AG10803 (cell line): ENCODE results near the gene MPI.

Source experiments
- DNase-seq: peaks from one replicate; pipeline ENCODE4 v3.0.0; 2010; ENCODE audit warnings: low read depth
- H3K4me3 ChIP-seq: 2 replicates; pipeline ENCODE4 v1.5.1; 2011; ENCODE audit warnings: mild to moderate bottlenecking, low read length, control low read depth
- CTCF ChIP-seq: conservative IDR thresholded peaks from 2 replicates; pipeline ENCODE4 v1.5.1; 2011; ENCODE audit warnings: mild to moderate bottlenecking, low read length, control low read depth, inconsistent platforms

MPI gene

GRCh38 chr15:74889883-74890664 is at the start of gene MPI:
Gene MPI, plus strand, starts transcription at chr15:74890042. Its CDS starts 32 bp downstream, at chr15:74890074.
- H3K4me3 ChIP-seq: peak within 1 kb of the TSS; percentile 98
- peak; percentile 70 for DNase-seq
- peak; percentile 15; the same call in 1 of the 2 replicates for TF ChIP-seq CTCF

DNA sequence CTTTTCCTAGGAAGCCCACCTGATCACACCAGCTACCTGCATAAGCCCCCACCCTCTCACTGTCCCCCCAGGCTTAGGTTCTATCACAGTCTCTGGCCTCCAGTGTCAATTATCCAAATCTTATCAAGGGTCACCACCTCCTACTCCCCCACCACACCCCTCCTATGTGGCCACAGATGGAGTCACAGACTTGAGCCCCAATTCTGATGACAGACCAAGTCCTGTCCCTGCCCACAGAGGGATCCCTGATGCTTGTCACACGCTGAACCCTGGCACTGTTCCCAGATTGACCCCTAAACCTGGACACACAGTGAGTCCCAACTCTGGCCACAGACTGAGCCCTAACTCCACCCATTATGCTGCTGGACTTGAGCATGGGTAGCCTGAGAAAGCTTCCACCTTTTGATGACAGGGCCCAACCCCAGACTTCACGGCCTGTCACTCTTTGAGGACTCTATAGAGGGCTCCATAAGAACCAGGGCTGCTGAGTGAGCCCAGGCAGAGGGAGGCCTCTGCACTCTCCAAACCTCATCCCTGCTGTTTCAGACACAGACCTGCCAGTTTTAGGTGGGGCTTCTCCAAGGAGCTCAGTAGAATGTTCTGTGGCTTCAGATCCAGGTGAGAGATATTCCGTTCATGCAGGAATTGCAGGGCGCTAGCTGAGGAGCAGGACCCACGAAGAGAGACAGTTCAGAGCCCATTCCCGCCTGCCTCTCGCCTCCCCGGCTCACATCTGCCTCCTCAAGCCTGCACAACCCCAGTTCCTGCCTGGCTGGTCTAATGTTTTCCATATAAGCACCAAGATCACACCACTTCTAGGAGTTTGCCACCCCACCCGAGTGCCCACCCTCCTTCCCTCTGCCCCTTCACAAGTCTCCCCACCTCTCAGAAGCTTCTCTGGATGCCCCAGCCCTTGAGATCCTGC is 48.7 kb upstream of the MPI start:
- no peak for TF ChIP-seq CTCF
- no peak overlapping the region for H3K4me3 ChIP-seq
- no peak for DNase-seq

DNA sequence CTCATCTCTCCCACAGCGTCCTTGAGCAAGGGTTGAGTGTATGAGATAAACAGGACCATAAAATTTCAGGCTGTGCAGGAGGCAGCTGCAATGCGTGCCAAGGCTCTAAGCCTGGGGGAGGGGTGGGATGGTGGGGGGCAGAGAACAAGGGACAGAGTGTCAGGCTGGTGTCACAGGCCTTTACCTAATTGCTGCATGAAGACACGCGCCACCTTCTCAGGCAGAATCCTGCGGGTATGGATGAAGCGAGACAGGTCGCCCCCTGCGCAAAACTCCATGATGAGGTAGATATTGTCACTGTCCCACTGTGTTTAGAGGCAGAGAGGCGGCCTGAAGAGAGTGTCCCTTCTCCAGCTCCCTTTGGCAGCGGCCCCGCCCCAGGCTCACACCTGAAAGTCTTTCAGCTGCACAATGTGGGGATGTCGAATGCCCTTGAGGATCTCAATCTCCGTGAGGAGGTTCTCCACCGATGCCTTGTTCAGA is 47.9 kb upstream of the MPI start:
- TF ChIP-seq CTCF: no peak
- H3K4me3 ChIP-seq: peak overlapping the region; percentile 86
- DNase-seq: no peak

DNA sequence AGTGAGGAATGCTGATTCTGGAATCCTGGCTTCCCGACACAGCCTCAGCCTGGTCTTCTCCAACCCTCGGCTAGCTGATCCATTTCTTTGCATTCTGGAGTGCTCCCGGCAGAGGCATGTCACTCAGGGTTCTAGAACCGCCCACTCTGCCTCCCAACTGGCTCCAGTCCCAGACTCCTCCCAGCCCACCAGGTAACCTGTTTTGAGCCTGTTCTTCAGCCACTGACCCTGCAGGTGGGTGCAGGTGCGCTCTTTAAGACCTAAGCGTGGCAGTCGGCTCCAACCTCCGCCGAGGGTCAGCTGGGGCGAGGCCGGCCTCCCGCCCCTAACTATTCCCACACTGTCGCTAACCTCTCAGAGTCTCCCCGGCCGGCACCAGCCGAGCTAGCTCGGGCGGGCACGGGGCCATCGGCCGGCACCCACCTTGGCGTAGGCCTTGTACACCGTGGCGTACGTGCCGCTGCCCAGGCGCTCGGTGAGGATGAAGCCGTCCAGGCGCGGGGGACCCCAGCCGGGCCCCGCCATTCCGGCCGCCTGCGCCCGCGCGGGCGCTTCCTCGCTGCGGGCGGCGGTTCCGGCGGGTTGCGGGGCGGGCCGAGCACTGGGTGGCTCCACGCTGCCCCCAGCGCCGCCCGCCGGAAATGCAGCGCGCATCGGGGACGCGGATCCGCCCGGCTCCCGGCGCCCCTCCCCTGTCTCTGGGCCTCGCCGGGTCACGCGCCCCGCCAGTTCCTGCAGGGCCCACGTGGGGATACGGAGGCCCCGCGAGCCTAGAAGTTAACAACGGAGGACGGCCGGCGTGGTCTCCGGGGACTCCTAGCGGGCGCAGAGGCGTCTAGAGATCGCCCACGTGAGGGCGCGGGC is 47.0 kb upstream of the MPI start, which contains the start of gene ULK3:
Gene ULK3, minus strand, starts transcription at position 576 of the 864 bp plus-strand sequence. Its CDS starts 51 bp downstream, at position 525.
- peak within 1 kb of the TSS; percentile 86 for H3K4me3 ChIP-seq
- DNase-seq: peak; percentile 80
- no peak; the same call in none of the 2 replicates for TF ChIP-seq CTCF

DNA sequence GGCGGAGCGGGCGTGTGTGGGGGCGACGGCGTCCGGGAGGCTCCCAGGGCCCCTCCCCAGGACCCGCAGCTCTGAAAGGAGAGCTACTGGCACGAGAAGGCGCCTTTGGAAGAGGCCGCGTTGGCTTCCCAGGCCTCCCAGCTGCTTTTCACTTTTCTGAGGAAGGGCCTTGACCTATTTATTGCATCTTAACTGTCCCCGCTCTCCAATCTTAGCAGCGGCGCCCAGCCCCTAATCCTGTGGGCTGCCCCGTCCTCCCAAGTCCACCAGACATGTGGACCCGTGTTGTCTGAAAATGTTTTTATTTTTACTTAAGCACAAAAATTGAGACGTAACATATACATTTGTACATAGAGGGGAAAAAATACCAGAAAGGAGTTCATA is 46.4 kb upstream of the MPI start:
- H3K4me3 ChIP-seq: peak overlapping the region; percentile 45
- TF ChIP-seq CTCF: no peak
- no peak for DNase-seq

- no peak overlapping the region for H3K4me3 ChIP-seq
- DNase-seq: no peak
- no peak for TF ChIP-seq CTCF
Measured at GRCh38 chr15:74843891-74844299, 45.9 kb upstream of the MPI start.
